Stimulated activated CD8-positive, alpha-beta memory T cell treated with anti-CD3 and anti-CD28 coated beads, Interleukin-4, amount 100 ng/mL, for 1 hour (primary cell): ENCODE measurements around the gene OSER1.

Experiments used
- DNase-seq, 2 donors: peaks; one replicate each; pipeline ENCODE4 v3.0.0-alpha.2; 2020; ENCODE audit warnings: low read depth in 2 of 2, low spot score in 1 of 2

Gene OSER1

DNA sequence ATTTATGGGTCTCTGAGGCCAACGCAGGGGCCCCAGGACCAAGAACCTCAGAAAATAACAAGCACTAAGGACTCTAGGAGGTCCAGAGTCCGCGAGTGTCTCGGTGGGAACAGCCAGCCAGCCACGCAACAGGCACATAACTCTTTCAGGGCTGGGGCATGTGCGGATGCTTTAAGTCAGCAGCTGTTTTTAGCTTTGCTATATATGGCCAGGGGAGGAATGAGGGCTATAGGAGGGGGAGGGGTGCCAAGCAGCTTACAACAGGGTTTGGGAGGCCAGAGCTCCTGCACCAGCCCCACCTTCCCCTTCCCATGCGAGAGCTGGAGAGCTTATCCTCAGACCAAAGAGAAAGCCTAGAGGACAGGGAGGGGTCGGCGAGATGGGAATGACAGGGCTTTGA is 29.8 kb downstream of the OSER1 start:
- no peak for DNase-seq

GRCh38 chr20:44176833-44177534 is 33.6 kb downstream of the OSER1 start:
- no peak for DNase-seq

DNA sequence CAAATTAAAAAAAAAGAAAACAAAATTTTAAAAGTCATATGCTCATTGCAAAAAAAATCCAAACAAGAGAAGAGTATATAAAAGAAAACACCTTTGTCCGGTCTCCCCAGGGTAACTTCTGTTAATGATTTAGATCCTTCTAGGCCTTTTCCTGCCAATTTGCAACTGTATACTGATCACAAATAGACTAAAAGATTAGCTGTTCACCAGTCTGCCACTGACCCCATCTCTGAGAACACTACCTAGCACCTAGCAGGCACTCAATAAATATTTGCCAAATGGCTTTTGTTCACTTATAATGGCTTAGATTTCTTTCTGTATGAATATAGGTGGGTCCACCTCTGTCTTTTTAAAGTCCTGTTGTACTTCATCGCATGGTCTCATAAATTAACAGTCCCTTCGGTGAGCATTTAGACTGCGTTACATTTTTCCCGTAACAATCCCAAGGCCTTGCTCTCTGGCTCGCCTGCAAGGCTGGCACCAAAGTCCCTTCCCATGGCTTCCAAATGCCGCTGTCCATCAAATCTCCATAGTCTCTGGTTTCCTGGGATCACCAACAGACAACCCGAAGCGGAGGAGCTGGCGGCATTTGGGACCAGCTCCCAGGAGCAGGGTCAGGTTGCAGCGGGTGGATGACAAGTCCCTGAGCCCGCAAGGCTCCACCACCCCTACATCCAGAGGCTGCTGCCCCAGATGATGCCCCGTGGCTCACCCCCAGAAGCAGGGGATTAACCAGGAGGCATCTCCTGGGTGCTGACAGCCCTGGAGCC is 35.4 kb downstream of the OSER1 start:
- DNase-seq: no peak

DNA sequence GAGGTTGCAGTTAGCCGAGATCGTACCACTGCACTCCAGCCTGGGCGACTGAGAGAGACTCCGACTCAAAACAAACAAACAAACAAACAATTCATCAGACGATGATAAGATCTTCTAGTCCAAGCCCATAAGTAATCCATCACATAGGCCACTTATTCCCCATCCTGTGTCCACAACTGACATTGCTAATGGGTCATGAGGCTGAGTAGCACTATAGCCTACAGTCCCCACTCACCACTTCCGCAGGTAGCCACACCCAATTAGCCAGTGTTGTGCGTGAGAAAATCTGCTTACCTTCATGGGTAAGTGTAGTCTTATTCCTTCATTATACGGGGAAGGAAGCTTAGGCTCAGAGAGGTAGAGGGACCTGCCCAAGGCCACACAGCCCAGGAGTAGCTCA is 36.7 kb downstream of the OSER1 start:
- DNase-seq: no peak

DNA sequence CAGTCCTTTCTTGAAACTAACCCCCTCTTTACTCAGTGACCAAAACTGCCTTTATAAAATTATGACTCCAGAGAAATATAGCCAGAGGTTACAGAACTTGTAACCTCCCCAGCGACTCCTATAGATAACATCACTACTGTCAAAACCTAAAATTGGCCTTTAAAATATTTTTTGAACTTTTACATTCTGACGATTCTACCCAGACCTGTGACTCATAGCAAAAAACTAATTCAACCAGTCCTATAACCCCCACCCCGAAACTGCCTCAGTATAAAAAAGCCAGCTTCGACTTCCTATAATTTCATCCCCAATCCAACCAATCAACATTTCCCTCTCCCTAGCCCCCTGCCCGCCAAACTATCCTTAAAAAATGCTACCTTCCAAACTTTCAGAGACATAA is 37.5 kb downstream of the OSER1 start:
- DNase-seq: no peak

- no peak for DNase-seq
These were observed 38.0 kb downstream of the OSER1 start for GRCh38 chr20:44172572-44172950.

DNA sequence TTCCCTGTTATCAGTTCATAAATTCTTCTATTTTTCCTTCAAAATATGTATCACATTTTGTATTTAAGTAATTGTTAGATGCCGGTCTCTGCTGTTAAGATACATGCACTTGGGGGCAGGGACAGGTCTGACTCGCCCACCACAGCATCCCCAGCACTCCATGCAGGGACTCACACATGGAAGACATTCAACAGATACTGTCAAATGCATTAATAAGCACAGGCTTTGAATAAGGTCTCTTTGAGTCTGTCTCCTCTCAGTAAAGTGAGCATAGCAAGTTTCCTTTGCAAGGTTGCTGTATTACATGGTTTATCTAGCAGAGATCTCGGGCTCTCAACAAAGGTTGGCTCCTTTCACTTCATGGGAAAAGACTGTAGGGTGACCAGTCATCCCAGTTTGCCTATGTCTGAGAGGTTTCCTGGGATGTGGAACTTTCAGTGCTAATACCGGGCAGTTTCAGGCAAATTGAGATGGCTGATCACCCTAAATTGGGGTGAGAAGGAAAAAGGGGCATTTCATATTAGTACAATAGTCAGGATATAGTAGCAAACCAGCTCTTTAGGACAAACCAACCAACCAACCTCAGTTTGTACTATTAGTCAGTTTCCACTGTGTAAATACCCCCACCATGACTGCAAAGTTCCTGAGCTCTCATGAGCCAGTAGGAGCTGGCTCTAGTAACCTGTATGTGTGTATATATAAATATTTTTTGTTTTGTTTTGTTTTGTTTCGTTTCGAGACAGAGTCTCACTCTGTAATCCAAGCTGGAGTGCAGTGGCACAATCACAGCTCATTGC is 38.6 kb downstream of the OSER1 start:
- DNase-seq: no peak

GRCh38 chr20:44170816-44171410 is 39.7 kb downstream of the OSER1 start:
- DNase-seq: no peak

GRCh38 chr20:44167736-44168135 is 42.8 kb downstream of the OSER1 start:
- DNase-seq: no peak

DNA sequence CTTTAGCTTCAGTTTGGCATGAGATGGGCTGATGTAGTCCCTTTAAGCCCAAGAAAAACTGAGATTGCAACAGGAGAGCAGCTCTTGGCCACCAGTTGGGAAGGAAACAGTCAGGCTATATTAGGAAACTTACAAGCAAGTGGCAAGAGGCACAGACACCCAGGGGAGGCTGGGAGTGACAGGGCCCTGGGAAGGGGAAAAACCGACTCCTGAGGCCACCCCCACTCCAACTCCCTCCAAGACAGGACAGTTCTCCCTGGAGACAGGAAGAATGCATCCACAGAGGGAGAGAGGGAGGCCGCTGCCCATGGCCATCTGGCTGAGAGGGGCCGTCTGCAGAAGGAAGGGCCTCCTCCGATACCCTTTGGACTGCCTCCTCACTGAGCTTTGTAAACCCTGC is 44.1 kb downstream of the OSER1 start:
- no peak for DNase-seq

- no peak for DNase-seq
These were observed 44.6 kb downstream of the OSER1 start for GRCh38 chr20:44166008-44166407.

GRCh38 chr20:44160133-44160532 is 50.4 kb downstream of the OSER1 start:
- DNase-seq: no peak

GRCh38 chr20:44159711-44160110 is 50.9 kb downstream of the OSER1 start:
- no peak for DNase-seq

DNA sequence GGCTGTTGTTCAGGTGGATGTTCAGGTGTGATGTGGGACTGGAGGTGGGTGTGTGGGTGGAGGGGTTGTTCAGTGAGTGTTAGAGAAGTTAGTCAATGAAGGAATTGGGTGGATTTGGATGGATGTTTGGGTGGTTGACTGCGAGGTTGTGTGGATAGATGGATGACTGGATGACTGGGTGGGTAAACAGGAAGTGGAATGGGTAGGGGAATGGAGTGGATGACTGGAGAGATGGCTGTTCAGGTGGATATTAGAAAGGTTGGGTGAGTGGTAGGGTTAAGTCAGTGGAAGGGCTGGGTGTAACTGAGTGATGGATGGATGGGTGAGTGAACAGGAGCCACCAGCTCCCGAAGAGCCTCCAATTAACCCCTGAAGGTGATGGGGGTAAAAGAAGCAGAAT is 51.4 kb downstream of the OSER1 start:
- DNase-seq: no peak

DNA sequence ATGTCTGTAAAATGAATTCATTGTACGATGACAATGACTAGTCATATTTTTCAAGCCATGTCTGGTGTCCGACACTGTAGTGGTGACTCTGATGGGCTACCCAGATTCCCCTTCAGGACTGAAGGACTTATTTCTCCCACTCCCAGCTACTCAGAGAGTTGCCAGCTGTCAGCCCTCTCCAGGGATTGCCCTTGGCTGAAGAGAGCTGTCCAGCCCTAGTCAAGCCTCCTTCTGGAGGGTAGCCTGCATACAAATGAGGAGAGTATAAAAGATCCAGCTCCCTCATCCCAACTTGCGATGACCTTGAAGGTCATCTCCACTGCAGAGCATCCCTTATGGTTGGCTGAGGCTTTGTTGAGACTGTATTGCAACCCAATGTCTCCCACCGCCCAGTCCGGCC is 53.5 kb downstream of the OSER1 start:
- DNase-seq: no peak

GRCh38 chr20:44154521-44155001 is 56.0 kb downstream of the OSER1 start:
- no peak for DNase-seq

DNA sequence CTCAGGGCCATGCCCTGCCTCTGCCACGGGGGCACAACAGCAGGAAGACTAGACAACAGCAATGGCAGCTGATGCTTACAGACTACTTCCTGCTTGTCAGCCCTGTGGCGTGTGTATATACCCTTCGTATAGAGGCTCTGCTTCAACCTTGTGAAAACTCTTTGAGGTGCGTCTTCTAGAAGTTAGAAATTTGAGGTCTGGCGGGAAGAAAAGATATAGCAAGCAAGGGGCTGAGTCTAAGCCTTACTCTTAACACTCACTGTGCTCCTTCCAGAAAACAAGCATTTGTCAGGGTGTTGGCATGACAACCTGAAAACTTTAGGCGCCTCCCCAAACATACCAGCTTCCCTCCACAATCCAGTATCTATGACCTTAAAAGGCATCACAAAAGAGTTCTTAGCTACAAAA is 56.9 kb downstream of the OSER1 start:
- no peak for DNase-seq

GRCh38 chr20:44151621-44152416 is 58.8 kb downstream of the OSER1 start:
- DNase-seq: no peak

- no peak for DNase-seq
These were observed 64.3 kb downstream of the OSER1 start for GRCh38 chr20:44146272-44146671.
